Chondrocyte (in vitro differentiated cells): Measurements from ENCODE around the gene MRPL23. TPM values are rescaled to one million over a fixed set of nuclear protein-coding genes. Genes with fewer than 3 reads are reported as not detected.

ENCODE experiments used
- DNase-seq: peaks from one replicate; pipeline ENCODE4 v3.0.0; 2021; ENCODE audit warnings: mixed read lengths, low spot score
- H3K27ac Mint-ChIP-seq: one replicate; pipeline ENCODE4 v1.8.0; 2021; ENCODE audit warnings: mild to moderate bottlenecking, moderate library complexity, mixed read lengths; ENCODE audit not compliant: unreplicated experiment
- H3K27me3 Mint-ChIP-seq: 2 replicates; pipeline ENCODE4 v1.8.0; 2021; ENCODE audit warnings: low read depth, mixed read lengths
- H3K36me3 Mint-ChIP-seq: 2 replicates; pipeline ENCODE4 v1.8.0; 2021; ENCODE audit warnings: low read depth, mixed read lengths
- H3K4me1 Mint-ChIP-seq: 2 replicates; pipeline ENCODE4 v1.8.0; 2021; ENCODE audit warnings: low read depth, mild to moderate bottlenecking, mixed read lengths
- H3K4me3 Mint-ChIP-seq: one replicate; pipeline ENCODE4 v1.8.0; 2021; ENCODE audit warnings: mild to moderate bottlenecking, moderate library complexity, mixed read lengths; ENCODE audit not compliant: unreplicated experiment
- H3K9me3 Mint-ChIP-seq: 2 replicates; pipeline ENCODE4 v1.8.0; 2021; ENCODE audit warnings: low read depth, mixed read lengths
- CTCF ChIP-seq: fragments of 200-600 bp; sonication (generic); IDR thresholded peaks from 2 replicates; pipeline ENCODE4 v1.5.0; 2021; ENCODE audit warnings: antibody characterized with exemption, mild to moderate bottlenecking, moderate library complexity
- total RNA-seq: library from RNA; stranded (reverse); gene quantifications from 3 replicates; pipeline ENCODE4 v1.2.1, GENCODE V29; 2021

Gene MRPL23
- total RNA-seq, 1 donor from 2014 or later = 22.8 TPM

DNA sequence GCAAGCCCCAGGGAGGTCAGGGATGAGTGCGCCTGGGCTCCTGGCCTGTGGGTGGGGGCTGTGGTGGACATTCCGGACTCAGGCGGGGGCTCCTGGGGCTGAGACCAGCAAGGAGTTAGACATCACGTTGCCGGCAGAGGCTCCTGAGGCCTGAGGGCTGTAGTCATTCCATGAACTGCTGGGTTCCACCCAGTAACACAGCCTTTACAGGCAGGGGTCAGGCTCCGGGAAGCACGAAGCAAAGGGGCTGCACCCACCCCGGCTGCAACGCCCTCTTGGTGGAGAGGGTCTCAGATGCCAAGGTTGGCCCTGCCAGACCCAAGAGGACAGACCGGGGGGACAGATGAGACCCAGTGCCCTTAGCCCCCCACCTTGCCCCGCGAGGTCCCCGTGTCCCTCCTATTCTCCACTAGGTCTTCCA lies 18.7 kb upstream of the MRPL23 start:
- H3K9me3 Mint-ChIP-seq = no peaks in the 10 kb centered on the region
- H3K4me3 Mint-ChIP-seq = no peak overlapping the region
- TF ChIP-seq CTCF = no peak
- no peak overlapping the region for H3K27ac Mint-ChIP-seq
- DNase-seq = no peak
- H3K4me1 Mint-ChIP-seq = peaks cover 9% of the 10 kb centered on the region
- H3K36me3 Mint-ChIP-seq = no peaks in the 10 kb centered on the region
- peaks cover 4% of the 10 kb centered on the region for H3K27me3 Mint-ChIP-seq

GRCh38 chr11:1928891-1929541 lies 18.1 kb upstream of the MRPL23 start:
- Mint-ChIP-seq H3K27me3 (peaks cover 6% of the 10 kb centered on the region), H3K36me3 (no peaks in the 10 kb centered on the region), H3K27ac (no peak overlapping the region), H3K9me3 (no peaks in the 10 kb centered on the region), H3K4me3 (no peak overlapping the region), H3K4me1 (peaks cover 9% of the 10 kb centered on the region)
- peak; percentile 83 for DNase-seq
- TF ChIP-seq CTCF = no peak

DNA sequence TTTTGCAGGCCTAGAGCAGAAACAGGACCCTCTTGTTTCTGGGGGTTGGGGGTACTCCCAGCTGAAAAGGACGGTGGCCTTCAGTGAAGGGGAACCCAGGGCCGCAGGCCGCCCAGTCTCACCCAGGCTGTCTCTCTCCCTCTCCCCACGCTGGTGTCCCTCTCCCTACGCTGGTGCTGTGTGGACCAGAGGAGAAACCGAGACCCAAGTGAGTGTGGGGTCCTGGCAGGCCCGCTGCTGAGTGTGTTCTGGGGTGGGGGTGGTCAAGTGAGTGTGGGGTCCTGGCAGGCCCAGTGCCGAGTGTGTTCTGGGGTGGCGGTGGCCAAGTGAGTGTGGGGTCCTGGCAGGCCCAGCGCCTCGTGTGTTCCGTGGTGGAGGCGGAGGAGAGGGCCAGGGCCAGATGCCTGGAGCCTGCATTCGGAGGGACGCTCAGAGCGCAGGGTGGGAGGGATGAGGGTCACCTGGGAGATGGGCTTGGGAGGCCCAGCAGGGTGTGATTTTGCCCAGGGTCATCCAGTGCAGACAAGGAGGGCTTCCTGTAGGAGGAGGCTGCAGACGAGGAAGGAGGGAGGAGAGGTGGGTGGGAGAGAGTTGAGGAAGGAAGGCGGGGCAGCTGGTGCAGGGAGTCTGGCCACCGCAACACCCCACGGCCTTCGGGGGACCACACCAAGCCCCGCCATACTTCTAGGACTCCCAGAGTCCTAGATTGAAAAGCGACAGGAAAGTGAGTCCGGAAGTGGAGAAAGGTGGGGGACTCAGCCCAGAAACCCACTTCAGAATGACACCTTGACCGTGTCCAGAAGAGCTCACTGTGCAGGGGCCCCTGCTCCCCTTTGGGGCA lies 17.3 kb upstream of the MRPL23 start:
- no peak overlapping the region for H3K4me3 Mint-ChIP-seq
- H3K27ac Mint-ChIP-seq = no peak overlapping the region
- no peak for TF ChIP-seq CTCF
- peak; percentile 69 for DNase-seq
- no peaks in the 10 kb centered on the region for H3K9me3 Mint-ChIP-seq
- peaks cover 9% of the 10 kb centered on the region for H3K4me1 Mint-ChIP-seq
- peaks cover 7% of the 10 kb centered on the region for H3K27me3 Mint-ChIP-seq
- no peaks in the 10 kb centered on the region for H3K36me3 Mint-ChIP-seq

DNA sequence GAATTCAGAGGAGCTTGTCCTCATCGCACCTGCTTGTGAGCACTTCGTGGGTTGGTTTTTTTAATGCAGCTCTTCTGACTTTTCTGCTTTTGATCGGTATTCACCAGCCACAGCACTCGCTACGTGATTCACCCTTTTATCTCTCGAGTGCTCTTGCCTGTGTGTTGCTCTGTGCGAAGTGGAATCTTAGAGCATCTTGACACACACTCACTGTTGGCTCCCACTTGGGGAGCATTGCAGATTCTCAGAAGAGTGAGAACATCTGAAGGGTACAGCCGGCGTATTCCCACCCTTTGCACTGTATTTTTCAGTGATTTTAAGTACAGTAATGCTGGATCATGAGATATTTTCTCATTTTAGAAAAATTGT lies 16.7 kb upstream of the MRPL23 start:
- Mint-ChIP-seq H3K27me3 (peaks cover 7% of the 10 kb centered on the region), H3K9me3 (no peaks in the 10 kb centered on the region), H3K27ac (no peak overlapping the region), H3K36me3 (no peaks in the 10 kb centered on the region), H3K4me1 (peaks cover 9% of the 10 kb centered on the region), H3K4me3 (no peak overlapping the region)
- DNase-seq = no peak
- TF ChIP-seq CTCF = no peak

DNA sequence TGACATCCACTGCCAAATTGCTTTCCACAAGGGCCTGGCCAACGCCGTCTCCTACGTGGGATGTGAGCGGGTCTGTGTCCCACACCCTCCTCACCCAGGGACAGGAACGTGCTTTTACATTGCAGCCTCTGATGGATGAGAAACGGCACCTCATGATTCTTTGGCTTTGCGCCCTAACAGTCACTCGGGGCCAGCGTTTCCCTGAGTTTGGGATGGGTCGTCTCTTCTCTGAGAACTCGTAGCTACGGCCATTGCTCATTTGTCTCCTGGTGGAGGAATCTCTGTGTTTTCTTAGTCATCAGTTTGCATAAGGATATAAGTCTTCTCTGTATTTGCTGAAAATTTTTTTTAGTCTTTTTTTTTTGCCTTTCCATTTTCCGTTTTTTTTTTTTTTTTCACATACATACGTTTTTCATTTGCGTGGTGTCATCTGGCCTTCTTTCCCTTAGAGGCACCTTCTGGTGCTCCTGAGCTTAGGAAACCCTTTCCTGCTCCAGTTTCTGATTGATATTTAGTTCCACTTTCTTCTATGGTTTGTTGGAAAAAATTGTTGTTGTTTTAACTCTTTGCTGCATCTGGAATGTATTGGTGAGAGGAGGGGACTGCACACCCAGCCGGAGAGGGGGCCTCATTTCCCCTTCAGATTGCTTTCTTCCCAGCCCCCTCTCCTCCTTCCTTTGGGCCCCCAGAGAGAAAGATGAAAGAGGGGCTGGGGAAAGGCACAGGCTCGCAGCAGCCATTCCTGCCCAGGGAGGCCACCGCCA lies 15.6 kb upstream of the MRPL23 start:
- H3K4me1 Mint-ChIP-seq = peaks cover 9% of the 10 kb centered on the region
- peaks cover 7% of the 10 kb centered on the region for H3K27me3 Mint-ChIP-seq
- no peaks in the 10 kb centered on the region for H3K9me3 Mint-ChIP-seq
- no peak overlapping the region for H3K27ac Mint-ChIP-seq
- no peak for TF ChIP-seq CTCF
- no peak overlapping the region for H3K4me3 Mint-ChIP-seq
- no peaks in the 10 kb centered on the region for H3K36me3 Mint-ChIP-seq
- DNase-seq = peak; percentile 65
